ENCODE data around the gene FSIP1. TPM values are rescaled to one million over a fixed set of nuclear protein-coding genes. Genes with fewer than 3 reads are reported as not detected.

Gene FSIP1
- total and polyA plus RNA-seq, 9 donors: 0.13 to 6.8 (median 0.79) TPM

DNA sequence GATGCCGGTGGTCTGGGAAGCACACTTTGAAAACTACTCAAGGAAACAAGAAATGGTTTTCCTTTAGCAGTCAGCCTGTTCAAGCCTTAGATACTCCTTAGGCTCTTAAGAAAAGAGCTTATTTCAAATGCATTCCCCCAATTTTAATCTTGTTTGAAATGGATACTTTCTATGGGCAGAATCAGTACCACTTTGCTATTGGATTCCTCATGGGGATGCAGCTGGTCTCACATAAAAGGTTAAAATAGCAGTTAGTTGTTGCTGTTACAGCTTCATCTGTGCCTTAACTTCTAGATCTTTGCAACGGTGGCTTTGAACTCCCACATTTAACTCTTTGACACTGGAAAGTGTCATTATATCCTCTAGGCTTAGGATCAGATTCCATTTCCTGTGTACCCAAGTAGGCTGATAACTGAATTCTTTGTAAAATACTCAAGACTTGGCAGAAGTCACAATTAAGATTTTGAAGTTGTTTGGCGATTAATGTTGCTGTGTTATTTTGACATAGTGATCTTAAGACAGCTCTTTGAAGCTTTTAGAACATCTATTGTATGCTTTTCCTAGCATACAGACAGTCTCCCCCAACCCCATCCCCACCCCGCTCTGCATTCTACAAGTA is 199.6 kb downstream of the FSIP1 start:
- no peak overlapping the region for H3K27ac ChIP-seq
- intact Hi-C loops (cut with DNase I): loop anchor here (5.0 to 10.0 kb wide), 8 partner anchors 172 to 876 kb away; no protein-coding TSS in a partner anchor
- H3K36me3 ChIP-seq: no peaks in the 10 kb centered on the region
- H3K27me3 ChIP-seq: no peaks in the 10 kb centered on the region
- 12 to 36% (median 14%) methylated on average over 4 of the region's 4 CpGs for WGBS, 3 donors
- no peaks in the 10 kb centered on the region for H3K9me3 ChIP-seq
- DNase-seq: no peak
- H3K4me3 ChIP-seq: peak overlapping the region; percentile 92
- H3K4me1 ChIP-seq (ENCODE audit: insufficient read depth): peaks cover 22% of the 10 kb centered on the region
- TF ChIP-seq EP300 (IDR thresholded peaks at IDR 0.05) (no peak), POLR2A (IDR thresholded peaks at IDR 0.05) (no peak)
- TF ChIP-seq, protein P1, sequence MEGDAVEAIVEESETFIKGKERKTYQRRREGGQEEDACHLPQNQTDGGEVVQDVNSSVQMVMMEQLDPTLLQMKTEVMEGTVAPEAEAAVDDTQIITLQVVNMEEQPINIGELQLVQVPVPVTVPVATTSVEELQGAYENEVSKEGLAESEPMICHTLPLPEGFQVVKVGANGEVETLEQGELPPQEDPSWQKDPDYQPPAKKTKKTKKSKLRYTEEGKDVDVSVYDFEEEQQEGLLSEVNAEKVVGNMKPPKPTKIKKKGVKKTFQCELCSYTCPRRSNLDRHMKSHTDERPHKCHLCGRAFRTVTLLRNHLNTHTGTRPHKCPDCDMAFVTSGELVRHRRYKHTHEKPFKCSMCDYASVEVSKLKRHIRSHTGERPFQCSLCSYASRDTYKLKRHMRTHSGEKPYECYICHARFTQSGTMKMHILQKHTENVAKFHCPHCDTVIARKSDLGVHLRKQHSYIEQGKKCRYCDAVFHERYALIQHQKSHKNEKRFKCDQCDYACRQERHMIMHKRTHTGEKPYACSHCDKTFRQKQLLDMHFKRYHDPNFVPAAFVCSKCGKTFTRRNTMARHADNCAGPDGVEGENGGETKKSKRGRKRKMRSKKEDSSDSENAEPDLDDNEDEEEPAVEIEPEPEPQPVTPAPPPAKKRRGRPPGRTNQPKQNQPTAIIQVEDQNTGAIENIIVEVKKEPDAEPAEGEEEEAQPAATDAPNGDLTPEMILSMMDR (IDR thresholded peaks at IDR 0.05): no peak

DNA sequence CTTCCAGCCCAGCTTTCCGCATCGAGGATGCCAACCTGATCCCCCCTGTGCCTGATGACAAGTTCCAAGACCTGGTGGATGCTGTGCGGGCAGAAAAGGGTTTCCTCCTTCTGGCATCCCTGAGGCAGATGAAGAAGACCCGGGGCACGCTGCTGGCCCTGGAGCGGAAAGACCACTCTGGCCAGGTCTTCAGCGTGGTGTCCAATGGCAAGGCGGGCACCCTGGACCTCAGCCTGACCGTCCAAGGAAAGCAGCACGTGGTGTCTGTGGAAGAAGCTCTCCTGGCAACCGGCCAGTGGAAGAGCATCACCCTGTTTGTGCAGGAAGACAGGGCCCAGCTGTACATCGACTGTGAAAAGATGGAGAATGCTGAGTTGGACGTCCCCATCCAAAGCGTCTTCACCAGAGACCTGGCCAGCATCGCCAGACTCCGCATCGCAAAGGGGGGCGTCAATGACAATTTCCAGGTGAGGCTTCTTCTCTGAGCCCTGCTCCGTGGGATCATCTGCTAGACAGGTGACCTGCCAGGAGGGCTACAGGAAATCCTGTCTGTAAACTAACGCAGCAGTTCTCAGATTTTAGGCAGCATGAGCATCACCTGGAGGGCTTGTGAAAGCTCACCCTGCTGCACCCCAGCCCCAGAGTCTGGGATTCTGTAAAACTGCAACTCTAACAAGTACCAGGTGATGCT is 200.2 kb downstream of the FSIP1 start:
- Histone ChIP-seq H3K36me3 (no peaks in the 10 kb centered on the region), H3K9me3 (no peaks in the 10 kb centered on the region), H3K4me3 (peak overlapping the region; percentile 92), H3K4me1 (ENCODE audit: insufficient read depth) (peaks cover 19% of the 10 kb centered on the region), H3K27ac (no peak overlapping the region), H3K27me3 (no peaks in the 10 kb centered on the region)
- peak; percentile 51 to 70 (median 61) for DNase-seq
- 12 to 27% (median 20%) methylated on average over 20 of the region's 20 CpGs for WGBS, 3 donors
- no peak for TF ChIP-seq POLR2A (IDR thresholded peaks at IDR 0.05)
- TF ChIP-seq EP300 (IDR thresholded peaks at IDR 0.05): no peak
- intact Hi-C loops (cut with DNase I): loop anchor here (5.0 to 10.0 kb wide), 8 partner anchors 172 to 875 kb away; no protein-coding TSS in a partner anchor

DNA sequence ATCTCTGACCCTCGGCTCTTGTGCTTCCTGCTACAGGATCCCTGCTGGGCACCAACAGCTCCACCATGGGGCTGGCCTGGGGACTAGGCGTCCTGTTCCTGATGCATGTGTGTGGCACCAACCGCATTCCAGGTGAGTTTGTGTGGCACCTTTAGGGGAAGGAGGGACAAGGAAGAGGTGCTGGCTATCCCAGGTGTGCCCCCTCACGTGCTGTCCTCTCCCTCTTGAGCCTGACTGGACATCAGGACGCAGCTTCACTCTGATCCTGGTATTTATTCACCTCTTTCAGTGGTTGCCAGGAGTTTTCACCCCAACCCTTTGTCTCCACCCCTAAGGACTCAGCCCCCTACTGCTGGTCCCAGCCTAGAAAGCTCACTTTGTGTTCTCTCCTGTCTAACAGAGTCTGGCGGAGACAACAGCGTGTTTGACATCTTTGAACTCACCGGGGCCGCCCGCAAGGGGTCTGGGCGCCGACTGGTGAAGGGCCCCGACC is 200.8 kb downstream of the FSIP1 start:
- TF ChIP-seq EP300 (IDR thresholded peaks at IDR 0.05) (no peak), POLR2A (IDR thresholded peaks at IDR 0.05) (no peak)
- TF ChIP-seq, protein P1 (IDR thresholded peaks at IDR 0.05): peak in 1 of 3 donors; percentile 45
- Histone ChIP-seq H3K9me3 (no peaks in the 10 kb centered on the region), H3K36me3 (no peaks in the 10 kb centered on the region), H3K4me3 (peak overlapping the region; percentile 92), H3K27ac (peak overlapping the region in 1 of 2 donors; percentile 35), H3K4me1 (ENCODE audit: insufficient read depth) (peaks cover 19% of the 10 kb centered on the region), H3K27me3 (no peaks in the 10 kb centered on the region)
- DNase-seq: peak; percentile 61 to 72 (median 64)
- intact Hi-C loops (cut with DNase I): loop anchor here (2.0 to 10.0 kb wide), 10 partner anchors 173 to 875 kb away; no protein-coding TSS in a partner anchor
- WGBS, 3 donors: 8 to 31% (median 13%) methylated on average over 13 of the region's 13 CpGs

DNA sequence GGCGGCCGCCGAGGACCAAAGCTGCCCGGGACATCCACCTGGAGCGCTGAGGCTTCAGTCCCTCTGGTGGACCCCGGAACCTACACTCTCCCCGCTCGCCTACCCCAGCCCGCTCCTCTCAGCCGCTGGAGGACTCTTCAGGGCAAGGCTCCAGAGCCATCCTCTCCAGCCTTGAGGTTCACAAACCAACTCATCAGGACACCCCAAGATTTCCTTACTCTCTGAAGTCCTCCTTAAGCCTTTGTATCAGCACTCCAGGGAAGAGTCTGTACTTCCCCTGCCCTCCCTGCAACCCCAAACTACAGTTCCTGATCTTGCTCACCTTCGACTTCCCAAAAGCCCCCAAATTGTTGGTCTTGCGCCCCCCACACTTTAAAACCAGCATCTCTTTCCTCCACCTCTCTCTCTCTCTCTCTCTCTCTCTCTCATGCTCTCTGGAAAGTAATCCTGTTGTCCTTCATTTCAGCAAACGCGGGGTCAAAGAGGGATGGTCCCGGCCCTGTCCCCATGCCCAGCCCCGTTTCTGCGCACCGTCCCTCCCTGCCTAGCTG is 201.3 kb downstream of the FSIP1 start:
- DNase-seq: no peak
- H3K27ac ChIP-seq: peak overlapping the region; percentile 35 to 93
- peaks cover 19% of the 10 kb centered on the region for H3K4me1 ChIP-seq (ENCODE audit: insufficient read depth)
- 3 to 7% (median 3%) methylated on average over 18 of the region's 18 CpGs for whole genome bisulfite sequencing, 3 donors
- no peaks in the 10 kb centered on the region for H3K27me3 ChIP-seq
- H3K9me3 ChIP-seq: no peaks in the 10 kb centered on the region
- no peak for TF ChIP-seq POLR2A (IDR thresholded peaks at IDR 0.05)
- TF ChIP-seq, protein P1 (IDR thresholded peaks at IDR 0.05): no peak
- TF ChIP-seq EP300 (IDR thresholded peaks at IDR 0.05): no peak
- H3K4me3 ChIP-seq: peak overlapping the region; percentile 92
- H3K36me3 ChIP-seq: no peaks in the 10 kb centered on the region
- intact Hi-C loops (cut with DNase I): loop anchor here (2.0 to 10.0 kb wide), 10 partner anchors 173 to 874 kb away; no protein-coding TSS in a partner anchor

Measured in ovary (tissue), 9 donors.